ENCODE results near the gene KCNH8. TPM values are rescaled to one million over a fixed set of nuclear protein-coding genes. Genes with fewer than 3 reads are reported as not detected.

KCNH8 gene
- total RNA-seq, 1 donor, result not detected

DNA sequence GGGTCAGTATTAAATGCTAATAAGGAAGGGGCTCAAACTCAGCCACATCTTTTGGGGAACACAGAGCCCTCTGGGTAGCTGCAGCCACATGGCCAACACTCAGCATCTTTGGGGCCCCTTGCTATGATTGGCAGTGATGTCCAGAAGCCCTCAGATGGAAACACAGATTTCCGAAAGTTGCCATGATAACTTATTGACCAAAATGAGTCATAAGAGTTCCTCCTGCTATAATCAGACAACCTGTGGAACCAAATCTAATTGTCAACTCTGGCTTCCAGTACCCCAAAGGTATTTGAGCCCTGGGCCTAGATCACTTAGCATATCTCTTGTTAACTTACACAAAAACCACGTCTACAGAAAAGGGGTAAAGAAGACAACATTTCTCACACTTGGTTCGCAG is 392.2 kb downstream of the KCNH8 start:
- Histone ChIP-seq H2AFZ (ENCODE audit: low read length) (no peak overlapping the region), H3K4me1 (ENCODE audit: insufficient read depth, low read length) (no peaks in the 10 kb centered on the region), H3K4me2 (ENCODE audit: insufficient read depth, low read length) (no peak overlapping the region), H4K20me1 (ENCODE audit: insufficient read depth, low read length) (no peaks in the 10 kb centered on the region), H3K27me3 (ENCODE audit: insufficient read depth, low read length) (no peaks in the 10 kb centered on the region), H3K79me2 (ENCODE audit: insufficient read depth, low read length) (no peaks in the 10 kb centered on the region), H3K27ac (ENCODE audit: low read depth, low read length) (no peak overlapping the region), H3K4me3 (ENCODE audit: insufficient read depth, low read length) (no peak overlapping the region), H3K9me3 (ENCODE audit: low read depth, low read length) (no peaks in the 10 kb centered on the region), H3K36me3 (ENCODE audit: insufficient read depth, low read length) (no peaks in the 10 kb centered on the region)
- DNase-seq (ENCODE audit: insufficient read length, low spot score, missing footprints), result no peak
- TF ChIP-seq, protein P1, sequence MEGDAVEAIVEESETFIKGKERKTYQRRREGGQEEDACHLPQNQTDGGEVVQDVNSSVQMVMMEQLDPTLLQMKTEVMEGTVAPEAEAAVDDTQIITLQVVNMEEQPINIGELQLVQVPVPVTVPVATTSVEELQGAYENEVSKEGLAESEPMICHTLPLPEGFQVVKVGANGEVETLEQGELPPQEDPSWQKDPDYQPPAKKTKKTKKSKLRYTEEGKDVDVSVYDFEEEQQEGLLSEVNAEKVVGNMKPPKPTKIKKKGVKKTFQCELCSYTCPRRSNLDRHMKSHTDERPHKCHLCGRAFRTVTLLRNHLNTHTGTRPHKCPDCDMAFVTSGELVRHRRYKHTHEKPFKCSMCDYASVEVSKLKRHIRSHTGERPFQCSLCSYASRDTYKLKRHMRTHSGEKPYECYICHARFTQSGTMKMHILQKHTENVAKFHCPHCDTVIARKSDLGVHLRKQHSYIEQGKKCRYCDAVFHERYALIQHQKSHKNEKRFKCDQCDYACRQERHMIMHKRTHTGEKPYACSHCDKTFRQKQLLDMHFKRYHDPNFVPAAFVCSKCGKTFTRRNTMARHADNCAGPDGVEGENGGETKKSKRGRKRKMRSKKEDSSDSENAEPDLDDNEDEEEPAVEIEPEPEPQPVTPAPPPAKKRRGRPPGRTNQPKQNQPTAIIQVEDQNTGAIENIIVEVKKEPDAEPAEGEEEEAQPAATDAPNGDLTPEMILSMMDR (IDR thresholded peaks at IDR 0.05; ENCODE audit: extremely low read depth, low read depth, low read length), result no peak

DNA sequence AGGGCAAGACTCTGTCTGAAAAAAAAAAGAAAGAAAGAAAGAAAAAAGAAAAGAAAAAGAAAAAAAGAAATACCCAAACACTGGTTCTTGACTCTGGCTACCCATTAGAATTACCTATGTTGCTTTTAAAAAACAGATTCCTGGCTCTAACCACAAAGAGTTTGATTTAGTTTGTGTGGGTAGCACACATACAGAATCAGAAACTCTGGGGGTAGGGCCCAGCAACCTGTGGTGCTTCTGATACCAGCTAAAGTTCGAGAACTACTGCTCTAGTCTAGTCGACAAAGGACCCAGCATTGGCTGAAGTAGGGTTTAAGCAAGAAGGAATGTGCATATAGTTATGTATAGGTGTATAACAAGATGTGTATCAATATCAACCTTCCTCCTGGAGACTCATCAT is 393.0 kb downstream of the KCNH8 start:
- H3K4me1 ChIP-seq (ENCODE audit: insufficient read depth, low read length), result no peaks in the 10 kb centered on the region
- no peak for DNase-seq (ENCODE audit: insufficient read length, low spot score, missing footprints)
- no peak overlapping the region for H2AFZ ChIP-seq (ENCODE audit: low read length)
- H3K4me2 ChIP-seq (ENCODE audit: insufficient read depth, low read length), result no peak overlapping the region
- TF ChIP-seq, protein P1 (IDR thresholded peaks at IDR 0.05; ENCODE audit: extremely low read depth, low read depth, low read length), result no peak
- H3K27me3 ChIP-seq (ENCODE audit: insufficient read depth, low read length), result no peaks in the 10 kb centered on the region
- H3K27ac ChIP-seq (ENCODE audit: low read depth, low read length), result no peak overlapping the region
- no peaks in the 10 kb centered on the region for H3K79me2 ChIP-seq (ENCODE audit: insufficient read depth, low read length)
- H4K20me1 ChIP-seq (ENCODE audit: insufficient read depth, low read length), result no peaks in the 10 kb centered on the region
- H3K9me3 ChIP-seq (ENCODE audit: low read depth, low read length), result no peaks in the 10 kb centered on the region
- H3K36me3 ChIP-seq (ENCODE audit: insufficient read depth, low read length), result no peaks in the 10 kb centered on the region
- no peak overlapping the region for H3K4me3 ChIP-seq (ENCODE audit: insufficient read depth, low read length)

DNA sequence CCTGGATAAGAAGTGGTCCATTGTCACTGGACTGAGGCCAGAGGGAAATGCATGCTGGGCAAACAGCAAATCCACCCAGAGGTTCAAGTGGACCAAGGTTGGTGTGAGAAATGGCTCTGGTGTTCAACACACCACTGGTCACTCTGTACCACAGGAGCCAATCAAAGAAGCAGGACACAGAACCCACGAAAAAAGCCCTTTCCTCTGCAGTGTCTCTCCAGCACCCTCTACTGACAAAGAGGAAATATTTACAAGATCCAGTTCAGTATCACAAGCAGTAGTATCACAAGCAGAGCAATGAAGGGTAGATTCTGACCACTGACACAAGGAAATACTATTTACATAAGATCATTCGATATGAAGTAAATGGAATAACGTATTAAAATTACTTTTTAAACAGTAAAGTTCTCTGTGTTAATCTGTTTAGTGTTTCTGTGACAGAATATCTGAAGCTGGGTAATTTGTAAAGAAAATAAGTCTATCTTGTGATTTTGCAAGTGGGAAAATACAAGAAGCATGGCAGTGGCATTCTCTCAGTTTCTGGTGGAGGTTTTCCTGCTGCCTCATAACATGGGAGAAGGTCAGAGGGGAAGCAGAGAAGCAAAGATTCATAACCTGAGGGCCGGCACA is 395.0 kb downstream of the KCNH8 start:
- DNase-seq (ENCODE audit: insufficient read length, low spot score, missing footprints), result no peak

DNA sequence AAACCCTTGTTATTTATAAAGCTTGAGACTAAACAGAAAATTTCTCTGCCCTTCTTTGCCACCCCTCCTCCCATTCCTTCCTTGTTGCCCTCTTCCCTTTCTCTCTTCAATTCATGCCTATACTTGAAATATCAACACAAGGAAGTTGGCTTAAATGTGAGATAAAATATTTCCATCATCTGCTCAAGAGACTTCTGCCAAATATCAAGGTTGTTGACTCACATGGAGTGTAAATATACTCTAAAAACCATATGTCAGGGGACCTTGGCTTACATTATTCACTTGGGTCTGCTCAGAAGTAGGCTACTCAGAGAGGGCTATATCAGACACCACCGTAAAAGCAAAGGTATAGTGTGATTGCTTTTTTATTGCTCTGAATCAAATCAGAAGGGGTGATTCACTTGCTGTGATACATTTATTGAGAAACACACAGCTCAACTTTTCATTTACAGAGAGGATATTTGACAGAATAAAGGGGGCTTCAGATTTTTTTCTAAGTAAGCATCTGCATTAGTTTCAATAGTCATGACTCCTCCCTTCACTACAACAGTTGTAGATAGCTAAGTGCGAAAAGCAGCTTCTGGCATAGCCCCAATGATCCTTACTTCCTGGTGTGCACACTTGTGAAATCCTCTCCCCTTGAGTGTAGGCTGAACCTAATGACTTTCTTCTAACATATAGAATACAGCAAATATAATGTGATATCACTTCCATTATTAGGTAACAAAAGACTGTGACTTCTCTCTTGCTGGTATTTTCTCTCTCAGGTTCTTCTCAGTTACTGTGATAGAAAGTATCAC is 399.6 kb downstream of the KCNH8 start:
- Histone ChIP-seq H3K27me3 (ENCODE audit: insufficient read depth, low read length) (no peaks in the 10 kb centered on the region), H2AFZ (ENCODE audit: low read length) (no peak overlapping the region)
- TF ChIP-seq, protein P1 (IDR thresholded peaks at IDR 0.05; ENCODE audit: extremely low read depth, low read depth, low read length), result no peak

More for the DNA sequence above, 395.0 kb downstream of the KCNH8 start:
- Histone ChIP-seq H3K4me1 (ENCODE audit: insufficient read depth, low read length) (no peaks in the 10 kb centered on the region), H3K4me3 (ENCODE audit: insufficient read depth, low read length) (no peak overlapping the region), H3K4me2 (ENCODE audit: insufficient read depth, low read length) (no peak overlapping the region), H4K20me1 (ENCODE audit: insufficient read depth, low read length) (no peaks in the 10 kb centered on the region), H3K36me3 (ENCODE audit: insufficient read depth, low read length) (no peaks in the 10 kb centered on the region), H3K79me2 (ENCODE audit: insufficient read depth, low read length) (no peaks in the 10 kb centered on the region), H3K27me3 (ENCODE audit: insufficient read depth, low read length) (no peaks in the 10 kb centered on the region), H2AFZ (ENCODE audit: low read length) (no peak overlapping the region), H3K9me3 (ENCODE audit: low read depth, low read length) (no peaks in the 10 kb centered on the region), H3K27ac (ENCODE audit: low read depth, low read length) (no peak overlapping the region)
- TF ChIP-seq, protein P1 (IDR thresholded peaks at IDR 0.05; ENCODE audit: extremely low read depth, low read depth, low read length), result no peak

More for the DNA sequence above, 399.6 kb downstream of the KCNH8 start:
- no peaks in the 10 kb centered on the region for H4K20me1 ChIP-seq (ENCODE audit: insufficient read depth, low read length)
- no peak overlapping the region for H3K27ac ChIP-seq (ENCODE audit: low read depth, low read length)
- H3K9me3 ChIP-seq (ENCODE audit: low read depth, low read length), result no peaks in the 10 kb centered on the region
- H3K36me3 ChIP-seq (ENCODE audit: insufficient read depth, low read length), result no peaks in the 10 kb centered on the region
- H3K4me2 ChIP-seq (ENCODE audit: insufficient read depth, low read length), result no peak overlapping the region
- no peaks in the 10 kb centered on the region for H3K79me2 ChIP-seq (ENCODE audit: insufficient read depth, low read length)
- H3K4me3 ChIP-seq (ENCODE audit: insufficient read depth, low read length), result no peak overlapping the region
- no peak for DNase-seq (ENCODE audit: insufficient read length, low spot score, missing footprints)
- H3K4me1 ChIP-seq (ENCODE audit: insufficient read depth, low read length), result no peaks in the 10 kb centered on the region

Measured in osteoblast (primary cell).